ENCODE data around the gene ARID2. TPM values are rescaled to one million over a fixed set of nuclear protein-coding genes. Genes with fewer than 3 reads are reported as not detected.

ARID2 gene
- polyA plus RNA-seq, 1 donor from 2014 or later = 20.6 TPM

DNA sequence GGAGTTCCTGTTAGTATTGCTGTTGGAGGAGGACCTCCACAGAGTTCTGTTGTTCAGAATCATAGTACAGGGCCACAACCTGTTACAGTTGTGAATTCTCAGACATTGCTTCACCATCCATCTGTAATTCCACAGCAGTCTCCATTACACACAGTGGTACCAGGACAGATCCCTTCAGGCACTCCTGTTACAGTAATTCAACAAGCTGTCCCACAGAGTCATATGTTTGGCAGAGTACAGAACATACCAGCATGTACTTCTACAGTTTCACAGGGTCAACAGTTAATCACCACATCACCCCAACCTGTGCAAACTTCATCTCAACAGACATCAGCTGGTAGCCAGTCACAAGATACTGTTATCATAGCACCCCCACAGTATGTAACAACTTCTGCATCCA, 120.8 kb downstream of the ARID2 start:
- no peaks in the 10 kb centered on the region for H3K79me2 ChIP-seq (replicated peaks; ENCODE audit: insufficient read depth, low read length)
- no peak overlapping the region for H3K27ac ChIP-seq (ENCODE audit: low read length)
- no peaks in the 10 kb centered on the region for H3F3A ChIP-seq (ENCODE audit: insufficient read depth, low read length, poor library complexity, severe bottlenecking)
- TF ChIP-seq, protein P1, sequence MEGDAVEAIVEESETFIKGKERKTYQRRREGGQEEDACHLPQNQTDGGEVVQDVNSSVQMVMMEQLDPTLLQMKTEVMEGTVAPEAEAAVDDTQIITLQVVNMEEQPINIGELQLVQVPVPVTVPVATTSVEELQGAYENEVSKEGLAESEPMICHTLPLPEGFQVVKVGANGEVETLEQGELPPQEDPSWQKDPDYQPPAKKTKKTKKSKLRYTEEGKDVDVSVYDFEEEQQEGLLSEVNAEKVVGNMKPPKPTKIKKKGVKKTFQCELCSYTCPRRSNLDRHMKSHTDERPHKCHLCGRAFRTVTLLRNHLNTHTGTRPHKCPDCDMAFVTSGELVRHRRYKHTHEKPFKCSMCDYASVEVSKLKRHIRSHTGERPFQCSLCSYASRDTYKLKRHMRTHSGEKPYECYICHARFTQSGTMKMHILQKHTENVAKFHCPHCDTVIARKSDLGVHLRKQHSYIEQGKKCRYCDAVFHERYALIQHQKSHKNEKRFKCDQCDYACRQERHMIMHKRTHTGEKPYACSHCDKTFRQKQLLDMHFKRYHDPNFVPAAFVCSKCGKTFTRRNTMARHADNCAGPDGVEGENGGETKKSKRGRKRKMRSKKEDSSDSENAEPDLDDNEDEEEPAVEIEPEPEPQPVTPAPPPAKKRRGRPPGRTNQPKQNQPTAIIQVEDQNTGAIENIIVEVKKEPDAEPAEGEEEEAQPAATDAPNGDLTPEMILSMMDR (IDR thresholded peaks at IDR 0.05; ENCODE audit: poor library complexity, severe bottlenecking) = no peak
- no peak for TF ChIP-seq REST (IDR thresholded peaks at IDR 0.05; ENCODE audit: borderline replicate concordance)
- TF ChIP-seq EP300 (conservative IDR thresholded peaks at IDR 0.05; ENCODE audit: poor library complexity, severe bottlenecking) = no peak
- TF ChIP-seq MXI1 (conservative IDR thresholded peaks at IDR 0.05; ENCODE audit: poor library complexity, severe bottlenecking) = no peak
- no peak for TF ChIP-seq RAD21 (conservative IDR thresholded peaks at IDR 0.05)
- no peak for TF ChIP-seq TAF1 (IDR thresholded peaks at IDR 0.05; ENCODE audit: low read depth)
- no peak for TF ChIP-seq SMC3 (conservative IDR thresholded peaks at IDR 0.05; ENCODE audit: poor library complexity)
- TF ChIP-seq POLR2AphosphoS5 (IDR thresholded peaks at IDR 0.05) = no peak
- TF ChIP-seq EZH2 (IDR thresholded peaks at IDR 0.05; ENCODE audit: borderline replicate concordance, insufficient read depth, low read length, poor library complexity, severe bottlenecking) = no peak
- no peaks in the 10 kb centered on the region for H3K9me3 ChIP-seq (ENCODE audit: low read length)
- no peak overlapping the region for H3K4me3 ChIP-seq (ENCODE audit: low read length)
- H3K9me2 ChIP-seq (ENCODE audit: insufficient read depth, low read length) = no peaks in the 10 kb centered on the region
- no peaks in the 10 kb centered on the region for H4K20me1 ChIP-seq (ENCODE audit: insufficient read depth)
- H2AFZ ChIP-seq (ENCODE audit: low read depth, low read length) = no peak overlapping the region
- no peaks in the 10 kb centered on the region for H3K27me3 ChIP-seq (ENCODE audit: insufficient read depth, low read depth, low read length)
- no peak overlapping the region for H3K4me2 ChIP-seq (ENCODE audit: low read length)
- no peak overlapping the region for H3K9ac ChIP-seq (ENCODE audit: low read length)
- H3K36me3 ChIP-seq (ENCODE audit: insufficient read depth, low read length) = peaks cover 34% of the 10 kb centered on the region

- Histone ChIP-seq H3K27ac (ENCODE audit: low read length) (no peak overlapping the region), H3K36me3 (ENCODE audit: insufficient read depth, low read length) (peaks cover 34% of the 10 kb centered on the region), H3K9me3 (ENCODE audit: low read length) (no peaks in the 10 kb centered on the region)
These were observed 123.0 kb downstream of the ARID2 start for GRCh38 chr12:45852508-45852907.

More at GRCh38 chr12:45852508-45852907, 123.0 kb downstream of the ARID2 start:
- no peak overlapping the region for H3K9ac ChIP-seq (ENCODE audit: low read length)
- H3K4me3 ChIP-seq (ENCODE audit: low read length) = no peak overlapping the region
- no peaks in the 10 kb centered on the region for H4K20me1 ChIP-seq (ENCODE audit: insufficient read depth)
- H3F3A ChIP-seq (ENCODE audit: insufficient read depth, low read length, poor library complexity, severe bottlenecking) = no peaks in the 10 kb centered on the region
- H3K79me2 ChIP-seq (replicated peaks; ENCODE audit: insufficient read depth, low read length) = no peaks in the 10 kb centered on the region
- H3K4me2 ChIP-seq (ENCODE audit: low read length) = no peak overlapping the region
- H2AFZ ChIP-seq (ENCODE audit: low read depth, low read length) = no peak overlapping the region
- H3K9me2 ChIP-seq (ENCODE audit: insufficient read depth, low read length) = no peaks in the 10 kb centered on the region
- TF ChIP-seq POLR2AphosphoS5 (IDR thresholded peaks at IDR 0.05) (no peak), MXI1 (conservative IDR thresholded peaks at IDR 0.05; ENCODE audit: poor library complexity, severe bottlenecking) (no peak), SMC3 (conservative IDR thresholded peaks at IDR 0.05; ENCODE audit: poor library complexity) (no peak)
- TF ChIP-seq, protein P1 (IDR thresholded peaks at IDR 0.05; ENCODE audit: poor library complexity, severe bottlenecking) = no peak
- no peaks in the 10 kb centered on the region for H3K27me3 ChIP-seq (ENCODE audit: insufficient read depth, low read depth, low read length)

All from neural cell (in vitro differentiated cells).